Breast epithelium (tissue), 4 donors: ENCODE measurements around the gene PDX1. TPM values are rescaled to one million over a fixed set of nuclear protein-coding genes. Genes with fewer than 3 reads are reported as not detected.

Source experiments
- DNase-seq, 2 donors: peaks; one replicate each; pipeline ENCODE4 v3.0.0-alpha.2; 2019; ENCODE audit warnings: low spot score in 2 of 2
- H3K27ac ChIP-seq, 2 donors: fragments of 200-600 bp; sonication (generic) in 1 of 2; one replicate each; pipeline ENCODE4 v1.5.1; 2016 to 2019; ENCODE audit warnings: mild to moderate bottlenecking in 1 of 2
- H3K27me3 ChIP-seq, 2 donors: fragments of 200-600 bp; sonication (generic) in 1 of 2; one replicate each; pipeline versions ENCODE4 v1.5.1 to v1.6.0; 2017 to 2019; ENCODE audit warnings: control low read depth in 1 of 2, mild to moderate bottlenecking in 1 of 2
- H3K36me3 ChIP-seq: fragments of 200-600 bp; one replicate; pipeline ENCODE4 v1.5.1; 2019
- H3K4me1 ChIP-seq, 2 donors: fragments of 200-600 bp; sonication (generic); one replicate each; pipeline ENCODE4 v1.5.1; 2016 to 2019; ENCODE audit warnings: control low read depth in 1 of 2
- H3K4me3 ChIP-seq, 3 donors: fragments of 200-600 bp; sonication (generic); 1 replicate in 2 of 3; 2 replicates in 1 of 3; pipeline ENCODE4 v1.5.1; 2016 to 2019; ENCODE audit warnings: mild to moderate bottlenecking in 3 of 3, moderate library complexity in 2 of 3
- H3K9me3 ChIP-seq, 2 donors: fragments of 200-600 bp; sonication (generic) in 1 of 2; one replicate each; pipeline ENCODE4 v1.5.1; 2016 to 2019; ENCODE audit warnings: control low read depth in 1 of 2
- CTCF ChIP-seq, 3 donors: fragments of 450-650 bp; IDR thresholded peaks; one replicate each; pipeline ENCODE4 v1.5.1; 2016 to 2017; ENCODE audit warnings: antibody characterized with exemption in 3 of 3, mild to moderate bottlenecking in 3 of 3, moderate library complexity in 3 of 3
- POLR2A ChIP-seq: fragments of 450-650 bp; IDR thresholded peaks from one replicate; pipeline ENCODE4 v1.6.1; 2016; ENCODE audit warnings: antibody characterized with exemption, mild to moderate bottlenecking, moderate library complexity
- POLR2AphosphoS5 ChIP-seq, 3 donors: sonication (generic); formaldehyde crosslinking; IDR thresholded peaks; one replicate each; pipeline ENCODE4 v1.6.1; 2017; ENCODE audit warnings: antibody characterized with exemption in 3 of 3
- intact Hi-C: fragments of 100-400 bp; cut with DNase I; formaldehyde crosslinking; loops from one replicate; pipeline ENCODE4 v1.15.1; 2023; ENCODE audit warnings: low total_unique reads
- total RNA-seq, 3 donors: library from RNA; depleted of rRNA; stranded (reverse); fragments of >200 nt; gene quantifications; one replicate each; pipeline ENCODE4 v1.1.0, GENCODE V29; 2016

Gene PDX1
- total RNA-seq, 3 donors from 2014 or later = not detected

- Histone ChIP-seq H3K27me3 (peaks cover 6 to 100% of the 10 kb centered on the region in 2 donors), H3K27ac (no peak overlapping the region), H3K9me3 (no peaks in the 10 kb centered on the region), H3K36me3 (no peaks in the 10 kb centered on the region), H3K4me1 (no peaks in the 10 kb centered on the region), H3K4me3 (no peak overlapping the region)
- intact Hi-C loops = loop anchor here (5.0 kb wide), 1 partner anchor 801 kb away; no protein-coding TSS in a partner anchor
- DNase-seq = no peak
- no peak for TF ChIP-seq CTCF (IDR thresholded peaks at IDR 0.05)
These were observed 3.2 kb downstream of the PDX1 start for GRCh38 chr13:27922883-27923612.

- intact Hi-C loops = loop anchor here (5.0 kb wide), 1 partner anchor 802 kb away; no protein-coding TSS in a partner anchor
- no peaks in the 10 kb centered on the region for H3K9me3 ChIP-seq
- no peaks in the 10 kb centered on the region for H3K36me3 ChIP-seq
- H3K27me3 ChIP-seq = peaks cover 6 to 100% of the 10 kb centered on the region in 2 donors
- no peak overlapping the region for H3K27ac ChIP-seq
- TF ChIP-seq POLR2AphosphoS5 (IDR thresholded peaks at IDR 0.05) = no peak
- TF ChIP-seq POLR2A = no peak
- no peak for TF ChIP-seq CTCF (IDR thresholded peaks at IDR 0.05)
- no peak overlapping the region for H3K4me3 ChIP-seq
- H3K4me1 ChIP-seq = no peaks in the 10 kb centered on the region
- no peak for DNase-seq
These were observed 4.2 kb downstream of the PDX1 start for GRCh38 chr13:27923794-27924528.

GRCh38 chr13:27924529-27925141 lies 4.8 kb downstream of the PDX1 start:
- Histone ChIP-seq H3K27me3 (peaks cover 6 to 100% of the 10 kb centered on the region in 2 donors), H3K27ac (no peak overlapping the region), H3K4me1 (no peaks in the 10 kb centered on the region), H3K9me3 (no peaks in the 10 kb centered on the region), H3K4me3 (no peak overlapping the region), H3K36me3 (no peaks in the 10 kb centered on the region)
- TF ChIP-seq POLR2AphosphoS5 (IDR thresholded peaks at IDR 0.05) (no peak), CTCF (IDR thresholded peaks at IDR 0.05) (no peak), POLR2A (no peak)
- intact Hi-C loops = loop anchor here (5.0 kb wide), 1 partner anchor 802 kb away; no protein-coding TSS in a partner anchor
- DNase-seq = no peak

GRCh38 chr13:27925220-27925991 lies 5.6 kb downstream of the PDX1 start:
- Histone ChIP-seq H3K36me3 (no peaks in the 10 kb centered on the region), H3K4me1 (no peaks in the 10 kb centered on the region), H3K4me3 (no peak overlapping the region), H3K27me3 (peaks cover under 1 to 100% of the 10 kb centered on the region in 2 donors), H3K27ac (no peak overlapping the region), H3K9me3 (no peaks in the 10 kb centered on the region)
- no peak for DNase-seq
- intact Hi-C loops = no loop called here
- TF ChIP-seq POLR2AphosphoS5 (IDR thresholded peaks at IDR 0.05) (no peak), POLR2A (no peak), CTCF (IDR thresholded peaks at IDR 0.05) (no peak)
